Heart left ventricle (tissue), 16 donors: ENCODE measurements around the gene LTBP4. TPM values are rescaled to one million over a fixed set of nuclear protein-coding genes. Genes with fewer than 3 reads are reported as not detected.
A peak's percentile ranks its signal among the peaks of the same experiment; 100 is the strongest.

Experiments
- ATAC-seq, 4 donors: fragments of 200-7000 bp; cut with Tn5 transposase; one replicate each; pipeline ENCODE4 v1.9.1; 2020 to 2022; ENCODE audit warnings: moderate library complexity in 4 of 4, mild to moderate bottlenecking in 3 of 4, moderate number of reproducible peaks in 1 of 4
- DNase-seq, 5 donors: peaks; one replicate each; pipeline ENCODE4 v3.0.0-alpha.2; 2020
- H3K27ac ChIP-seq, 12 donors: fragments of 200-600 bp; sonication (generic) in 4 of 12; one replicate each; pipeline versions ENCODE4 v1.5.0 to v1.8.0; 2016 to 2022; ENCODE audit warnings: mild to moderate bottlenecking in 2 of 12
- H3K27me3 ChIP-seq, 9 donors: fragments of 200-600 bp; sonication (generic) in 2 of 9; one replicate each; pipeline versions ENCODE4 v1.5.1 to v1.8.0; 2016 to 2022; ENCODE audit warnings: mild to moderate bottlenecking in 3 of 9
- H3K36me3 ChIP-seq, 9 donors: fragments of 200-600 bp; sonication (generic) in 2 of 9; one replicate each; pipeline versions ENCODE4 v1.5.0 to v1.8.0; 2018 to 2022; ENCODE audit warnings: mild to moderate bottlenecking in 2 of 9
- H3K4me1 ChIP-seq, 12 donors: fragments of 200-600 bp; sonication (generic) in 4 of 12; one replicate each; pipeline versions ENCODE4 v1.5.0 to v1.8.0; 2016 to 2022; ENCODE audit warnings: mild to moderate bottlenecking in 3 of 12
- H3K4me3 ChIP-seq, 12 donors: fragments of 200-600 bp; sonication (generic) in 4 of 12; one replicate each; pipeline versions ENCODE4 v1.5.0 to v1.8.0; 2017 to 2022; ENCODE audit warnings: mild to moderate bottlenecking in 9 of 12, moderate library complexity in 4 of 12
- H3K9me3 ChIP-seq, 12 donors: fragments of 200-600 bp; sonication (generic) in 4 of 12; one replicate each; pipeline versions ENCODE4 v1.5.0 to v1.8.0; 2016 to 2022; ENCODE audit warnings: mild to moderate bottlenecking in 1 of 12
- CTCF ChIP-seq, 12 donors: fragments of 200-600 bp; sonication (generic) in 4 of 12; IDR thresholded peaks; one replicate each; pipeline versions ENCODE4 v1.5.0 to v1.8.0; 2018 to 2022; ENCODE audit warnings: antibody characterized with exemption in 12 of 12, mild to moderate bottlenecking in 5 of 12
- POLR2A ChIP-seq, 2 donors: fragments of 450-650 bp; IDR thresholded peaks; one replicate each; pipeline ENCODE4 v1.6.1; 2017; ENCODE audit warnings: antibody characterized with exemption in 2 of 2, mild to moderate bottlenecking in 2 of 2, moderate library complexity in 2 of 2
- WGBS, 4 donors: extraction: QIAGEN DNeasy Blood & Tissue Kit in 2 of 4; methylation state at CpG; one replicate each; pipeline versions ENCODE4 v1.1.5 to v1.1.7; 2013 to 2018; 5-methylcytosine and 5-hydroxymethylcytosine counted together
- intact Hi-C, 10 donors: fragments of 100-400 bp; cut with DNase I; formaldehyde crosslinking; loops; one replicate each; pipeline versions ENCODE4 v1.11.1 to v1.14.2; 2022
- polyA plus RNA-seq, 2 donors: library from polyadenylated mRNA; stranded (reverse); fragments of 200-250 nt; gene quantifications; one replicate each; pipeline ENCODE4 v1.2.3, GENCODE V29; 2013
- total RNA-seq, 9 donors: library from RNA; depleted of rRNA in 2 of 9; stranded (reverse); fragments of >200 nt in 2 of 9; fragmentation: NEBNext Ultra II Directional in 3 of 9; extraction: Animal tissue kit (Norgen Biotek cat#: 25700) in 3 of 9; gene quantifications; one replicate each; pipeline versions ENCODE4 v1.1.0 to v1.2.4, GENCODE V29; 2016 to 2023
- donor health status: ischemic (EF 13 %, LVEDD 7.1; RV severe dilation, severe dysfunction).
- donor health status: healthy with polysubstance abuse.
- donor health status: DM: no; HTN: yes; CAD: no.
- donor health status: DM: no; HTN: no; CAD: no.
- donor health status: ischemic (EF 25% LVEDD 6.9; RV normal size, moderate dysfunction).
- donor health status: ischemic (EF 25% LVEDD 5.7; RV mildly dilated, moderate dysfunction).
- donor health status: healthy.
- donor health status: DM: yes; HTN: yes; CAD: no.
- donor health status: ischemic (EF 35%, LVEDD 5.7; RV mildly dilated, moderate dysfunction).
- donor health status: nonischemic (EF 11% LVEDD 7.7; RV severe dilation, severe dysfunction).
- donor health status: DM: yes; HTN: yes; CAD: no.
- donor health status: PGD.
- donor health status: ischemic (EF 29% LVEDD 5.4; RV normal size, mild dysfunction).
- donor health status: nonischemic (EF 23%, LVEDD 6.1; RV moderate dilation, normal function).

LTBP4 gene
- total and polyA plus RNA-seq, 11 donors = 95.0 to 319 (median 172) TPM

GRCh38 chr19:40640744-40641143 is 39.6 kb downstream of the LTBP4 start:
- Histone ChIP-seq H3K4me3 (no peak overlapping the region), H3K36me3 (no peaks in the 10 kb centered on the region), H3K9me3 (no peaks in the 10 kb centered on the region), H3K27ac (peak overlapping the region in 10 of 12 donors; percentile 44 to 85 (median 63)), H3K4me1 (peaks cover 0 to 39% (median 12%) of the 10 kb centered on the region in 12 donors), H3K27me3 (no peaks in the 10 kb centered on the region)
- peak in 3 of 4 donors; percentile 58 to 63 (median 61) for ATAC-seq
- intact Hi-C loops = loop anchor here in 1 of 10 donors (2.0 kb wide), 1 partner anchor 38 kb away; no protein-coding TSS in a partner anchor
- no peak for TF ChIP-seq CTCF (IDR thresholded peaks at IDR 0.05)
- no peak for TF ChIP-seq POLR2A (IDR thresholded peaks at IDR 0.05)
- 23 to 44% (median 27%) methylated on average over 5 of the region's 5 CpGs for WGBS, 4 donors
- peak in 3 of 5 donors; percentile 45 to 70 (median 53) for DNase-seq

GRCh38 chr19:40641281-40641680 is 40.1 kb downstream of the LTBP4 start:
- Histone ChIP-seq H3K4me3 (no peak overlapping the region), H3K9me3 (no peaks in the 10 kb centered on the region), H3K4me1 (peaks cover 0 to 42% (median 12%) of the 10 kb centered on the region in 12 donors), H3K27me3 (no peaks in the 10 kb centered on the region), H3K27ac (peak overlapping the region; percentile 39 to 85 (median 62)), H3K36me3 (no peaks in the 10 kb centered on the region)
- DNase-seq = peak in 4 of 5 donors; percentile 48 to 85 (median 58)
- ATAC-seq = no peak
- intact Hi-C loops = loop anchor here in 1 of 10 donors (2.0 kb wide), 1 partner anchor 38 kb away; no protein-coding TSS in a partner anchor
- no peak for TF ChIP-seq POLR2A (IDR thresholded peaks at IDR 0.05)
- TF ChIP-seq CTCF (IDR thresholded peaks at IDR 0.05) = no peak
- WGBS, 4 donors = 66 to 73% (median 70%) methylated on average over 7 of the region's 7 CpGs

- Histone ChIP-seq H3K9me3 (no peaks in the 10 kb centered on the region), H3K4me3 (no peak overlapping the region), H3K27me3 (no peaks in the 10 kb centered on the region), H3K27ac (peak overlapping the region in 10 of 12 donors; percentile 39 to 85 (median 63)), H3K36me3 (no peaks in the 10 kb centered on the region), H3K4me1 (peaks cover 0 to 50% (median 17%) of the 10 kb centered on the region in 12 donors)
- TF ChIP-seq CTCF (IDR thresholded peaks at IDR 0.05) = no peak
- TF ChIP-seq POLR2A (IDR thresholded peaks at IDR 0.05) = no peak
- DNase-seq (no peak), ATAC-seq (no peak)
- WGBS, 4 donors = 94 to 98% (median 95%) methylated on average over 18 of the region's 18 CpGs
- intact Hi-C loops = no loop called here
Observed at GRCh38 chr19:40642051-40642706, 41.0 kb downstream of the LTBP4 start.

GRCh38 chr19:40642757-40643305 is 41.7 kb downstream of the LTBP4 start:
- H3K27me3 ChIP-seq = no peaks in the 10 kb centered on the region
- no peaks in the 10 kb centered on the region for H3K9me3 ChIP-seq
- H3K27ac ChIP-seq = peak overlapping the region in 3 of 12 donors; percentile 40 to 78 (median 64)
- H3K4me1 ChIP-seq = peaks cover 0 to 50% (median 17%) of the 10 kb centered on the region in 12 donors
- no peak for DNase-seq
- WGBS, 4 donors = 68 to 81% (median 73%) methylated on average over 8 of the region's 8 CpGs
- H3K36me3 ChIP-seq = no peaks in the 10 kb centered on the region
- intact Hi-C loops = no loop called here
- TF ChIP-seq POLR2A (IDR thresholded peaks at IDR 0.05) (no peak), CTCF (IDR thresholded peaks at IDR 0.05) (no peak)
- no peak for ATAC-seq
- H3K4me3 ChIP-seq = no peak overlapping the region
